Measurements from ENCODE around the gene C13orf42.

Gene C13orf42

GRCh38 chr13:51111174-51111573, at the start of gene C13orf42:
Gene C13orf42 (minus strand): TSS chr13:51111274. CDS start chr13:51111209, 65 bp downstream.
- no peak for TF ChIP-seq CTCF (IDR thresholded peaks at IDR 0.05)

GRCh38 chr13:51158880-51159518, 47.9 kb upstream of the C13orf42 start:
- TF ChIP-seq CTCF (IDR thresholded peaks at IDR 0.05), result no peak

GRCh38 chr13:51158365-51158764, 47.3 kb upstream of the C13orf42 start:
- no peak for TF ChIP-seq CTCF (IDR thresholded peaks at IDR 0.05)

- TF ChIP-seq CTCF (IDR thresholded peaks at IDR 0.05), result no peak
These were observed 45.6 kb upstream of the C13orf42 start for GRCh38 chr13:51156648-51157047.

GRCh38 chr13:51155776-51156515, 44.9 kb upstream of the C13orf42 start:
- no peak for TF ChIP-seq CTCF (IDR thresholded peaks at IDR 0.05)

GRCh38 chr13:51155161-51155560, 44.1 kb upstream of the C13orf42 start:
- no peak for TF ChIP-seq CTCF (IDR thresholded peaks at IDR 0.05)

GRCh38 chr13:51154029-51154555, 43.0 kb upstream of the C13orf42 start:
- TF ChIP-seq CTCF (IDR thresholded peaks at IDR 0.05), result no peak
